H1 (cell line): Measurements from ENCODE around the gene CYP4V2. TPM values are rescaled to one million over a fixed set of nuclear protein-coding genes. Genes with fewer than 3 reads are reported as not detected.

Experiments
- CTCF ChIA-PET: fragments of 300-600 bp; sonication (Branson Sonifier 250); formaldehyde crosslinking; loops from one replicate; lab custom pipeline; 2021; ENCODE audit not compliant: partially characterized antibody; lab: Charles Lee
- POLR2A ChIA-PET: fragments of 300-600 bp; sonication (Branson Sonifier 250); formaldehyde crosslinking; loops from one replicate; lab custom pipeline; 2021; ENCODE audit warnings: inconsistent platforms; ENCODE audit not compliant: partially characterized antibody; lab: Charles Lee
- DNase-seq, 2 experiments: peaks; one replicate each; pipeline versions ENCODE4 v3.0.0 to v3.0.0-alpha.2; 2010 to 2022; ENCODE audit warnings: low spot score in 2 of 2, low read depth in 1 of 2, mixed read lengths in 1 of 2
- FAIRE-seq: peaks from 2 replicates; lab custom pipeline; 2011; peaks lifted over from hg19 to GRCh38; lab: Jason Lieb, UNC
- H2AFZ ChIP-seq: 2 replicates; pipeline ENCODE4 v1.8.1; 2012; ENCODE audit warnings: low read length, inconsistent platforms
- H2AK5ac ChIP-seq: 2 replicates; pipeline ENCODE4 v1.6.1; 2013; ENCODE audit warnings: low read depth, low read length
- H2BK120ac ChIP-seq: replicated peaks from 2 replicates; pipeline ENCODE3; 2013; ENCODE audit warnings: low read depth, low read length, inconsistent platforms
- H2BK12ac ChIP-seq: 2 replicates; pipeline ENCODE4 v1.6.1; 2013; ENCODE audit warnings: low read depth, low read length
- H2BK15ac ChIP-seq: 2 replicates; pipeline ENCODE4 v1.6.1; 2013; ENCODE audit warnings: low read length
- H2BK20ac ChIP-seq: 2 replicates; pipeline ENCODE4 v1.6.1; 2013; ENCODE audit warnings: low read length
- H2BK5ac ChIP-seq: 2 replicates; pipeline ENCODE4 v1.6.1; 2013; ENCODE audit warnings: low read depth, low read length
- H3K14ac ChIP-seq: 2 replicates; pipeline ENCODE4 v1.6.1; 2013; ENCODE audit warnings: inconsistent platforms; ENCODE audit not compliant: insufficient read length
- H3K18ac ChIP-seq: 2 replicates; pipeline ENCODE4 v1.6.1; 2013; ENCODE audit warnings: low read length; ENCODE audit errors: extremely low read depth
- H3K23ac ChIP-seq: 2 replicates; pipeline ENCODE4 v1.6.1; 2013; ENCODE audit warnings: inconsistent platforms; ENCODE audit not compliant: insufficient read length
- H3K23me2 ChIP-seq: 2 replicates; pipeline ENCODE4 v1.6.1; 2013; ENCODE audit warnings: low read depth, low read length
- H3K27ac ChIP-seq: 2 replicates; pipeline ENCODE4 v1.6.1; 2011; ENCODE audit warnings: low read depth, low read length, inconsistent platforms
- H3K27me3 ChIP-seq, 4 experiments: replicated peaks in 1 of 4; 1 replicate in 1 of 4; 2 replicates in 3 of 4; pipeline versions ENCODE4 v1.6.1 to v1.8.1; 2011 to 2013; ENCODE audit warnings: low read length in 3 of 4, mild to moderate bottlenecking in 3 of 4, inconsistent platforms in 2 of 4, mixed read lengths in 2 of 4, moderate library complexity in 1 of 4; ENCODE audit not compliant: control insufficient read depth in 3 of 4, insufficient read depth in 3 of 4; ENCODE audit errors: extremely low read depth in 1 of 4
- H3K36me3 ChIP-seq, 4 experiments: 2 replicates each; pipeline versions ENCODE4 v1.6.1 to v1.8.1; 2011 to 2013; ENCODE audit warnings: mild to moderate bottlenecking in 4 of 4, low read length in 3 of 4, moderate library complexity in 2 of 4, control low read depth in 1 of 4, inconsistent platforms in 1 of 4; ENCODE audit not compliant: insufficient read depth in 4 of 4, control insufficient read depth in 2 of 4
- H3K4ac ChIP-seq: replicated peaks from 2 replicates; pipeline ENCODE3; 2013; ENCODE audit warnings: low read length, low read depth, mixed read lengths, inconsistent platforms; ENCODE audit not compliant: insufficient read length
- H3K4me1 ChIP-seq, 4 experiments: replicated peaks in 1 of 4; 1 replicate in 1 of 4; 2 replicates in 3 of 4; pipeline versions ENCODE4 v1.6.1 to v1.8.1; 2011 to 2013; ENCODE audit warnings: low read length in 3 of 4, inconsistent platforms in 2 of 4, mixed read lengths in 1 of 4; ENCODE audit not compliant: insufficient read depth in 4 of 4, control insufficient read depth in 3 of 4
- H3K4me2 ChIP-seq, 2 experiments: 2 replicates each; pipeline versions ENCODE4 v1.6.1 to v1.8.1; 2011 to 2013; ENCODE audit warnings: low read depth in 2 of 2, low read length in 2 of 2, control low read depth in 1 of 2, inconsistent platforms in 1 of 2, mild to moderate bottlenecking in 1 of 2; ENCODE audit not compliant: insufficient read depth in 1 of 2
- H3K4me3 ChIP-seq, 4 experiments: fragments of 200-600, 300-600 bp in 1 of 4; sonication (generic), shearing (Covaris generic), sonication (Bioruptor Twin) in 1 of 4; 2 replicates each; pipeline versions ENCODE4 v1.5.1 to v1.8.1; 2011 to 2016; ENCODE audit warnings: low read length in 4 of 4, low read depth in 3 of 4, control low read depth in 2 of 4, inconsistent platforms in 2 of 4, mild to moderate bottlenecking in 2 of 4, mixed read lengths in 1 of 4, moderate library complexity in 1 of 4; ENCODE audit not compliant: insufficient read depth in 2 of 4; ENCODE audit errors: extremely low read depth in 1 of 4
- H3K56ac ChIP-seq: replicated peaks from 2 replicates; pipeline ENCODE3; 2013; ENCODE audit warnings: low read depth, mild to moderate bottlenecking, mixed read lengths, low read length, inconsistent platforms; ENCODE audit not compliant: insufficient read length
- H3K79me1 ChIP-seq: 2 replicates; pipeline ENCODE4 v1.6.1; 2013; ENCODE audit warnings: low read depth, low read length, control low read depth
- H3K79me2 ChIP-seq, 2 experiments: 2 replicates each; pipeline versions ENCODE4 v1.6.1 to v1.8.1; 2012 to 2013; ENCODE audit warnings: low read length in 2 of 2, mild to moderate bottlenecking in 2 of 2, inconsistent platforms in 1 of 2; ENCODE audit not compliant: insufficient read depth in 2 of 2, control insufficient read depth in 1 of 2
- H3K9ac ChIP-seq, 4 experiments: replicated peaks in 1 of 4; 1 replicate in 1 of 4; 2 replicates in 3 of 4; pipeline versions ENCODE4 v1.6.1 to v1.8.1; 2011 to 2013; ENCODE audit warnings: low read depth in 3 of 4, low read length in 3 of 4, control low read depth in 2 of 4, mild to moderate bottlenecking in 2 of 4, moderate library complexity in 2 of 4, inconsistent platforms in 1 of 4; ENCODE audit errors: extremely low read depth in 1 of 4
- H3K9me3 ChIP-seq, 2 experiments: 2 replicates each; pipeline versions ENCODE4 v1.6.1 to v1.8.1; 2012 to 2013; ENCODE audit warnings: mild to moderate bottlenecking in 2 of 2, moderate library complexity in 2 of 2, control low read depth in 1 of 2, inconsistent platforms in 1 of 2, low read depth in 1 of 2, low read length in 1 of 2, mixed read lengths in 1 of 2; ENCODE audit not compliant: insufficient read depth in 2 of 2
- H4K20me1 ChIP-seq, 2 experiments: replicated peaks in 1 of 2; 2 replicates each; pipeline versions ENCODE3 to v1.8.1; 2011 to 2013; ENCODE audit warnings: inconsistent platforms in 2 of 2, low read length in 2 of 2, mild to moderate bottlenecking in 1 of 2; ENCODE audit not compliant: insufficient read depth in 2 of 2, control insufficient read depth in 1 of 2
- H4K5ac ChIP-seq: 2 replicates; pipeline ENCODE4 v1.6.1; 2013; ENCODE audit warnings: low read length, low read depth, mixed read lengths, inconsistent platforms; ENCODE audit not compliant: insufficient read length
- H4K8ac ChIP-seq: 2 replicates; pipeline ENCODE4 v1.8.0; 2013; ENCODE audit warnings: mild to moderate bottlenecking, moderate library complexity, low read length, inconsistent platforms; ENCODE audit not compliant: insufficient read depth; ENCODE audit errors: extremely low read depth
- H4K91ac ChIP-seq: replicated peaks from 2 replicates; pipeline ENCODE3; 2013; ENCODE audit warnings: low read length, mixed read lengths, inconsistent platforms; ENCODE audit not compliant: insufficient read length
- BCL11A ChIP-seq, 2 experiments: IDR thresholded peaks; one replicate each; pipeline ENCODE4 v1.6.1; 2011; ENCODE audit warnings: low read depth in 2 of 2, low read length in 2 of 2, mild to moderate bottlenecking in 2 of 2
- SAP30 ChIP-seq: fragments of 300-600 bp; sonication (generic); IDR thresholded peaks from 2 replicates; pipeline ENCODE4 v1.7.1; 2012; ENCODE audit warnings: low read length, moderate library complexity, mild to moderate bottlenecking, inconsistent platforms; ENCODE audit not compliant: insufficient read depth, insufficient replicate concordance
- SP2 ChIP-seq: IDR thresholded peaks from 2 replicates; pipeline ENCODE4 v1.6.1; 2012; ENCODE audit warnings: mild to moderate bottlenecking, low read length, inconsistent platforms
- YY1 ChIP-seq: IDR thresholded peaks from 2 replicates; pipeline ENCODE4 v1.6.1; 2011; ENCODE audit warnings: low read depth, mild to moderate bottlenecking, low read length
- WGBS, 2 experiments: shearing (Covaris generic) in 1 of 2; methylation state at CpG; one replicate each; pipeline versions ENCODE4 v1.1.6 to v1.1.7; 2013 to 2015; ENCODE audit warnings: low lambda C conversion rate in 2 of 2, mixed read lengths in 2 of 2, inconsistent platforms in 1 of 2, low coverage in 1 of 2, missing lambda C conversion rate in 1 of 2; ENCODE audit not compliant: insufficient replicate concordance in 2 of 2, insufficient coverage in 1 of 2, insufficient read length in 1 of 2; ENCODE audit errors: extremely low coverage in 1 of 2, missing lambda C conversion rate in 1 of 2; 5-methylcytosine and 5-hydroxymethylcytosine counted together
- polyA plus RNA-seq, 7 experiments: library from polyadenylated mRNA; depleted of rRNA in 3 of 7; stranded (reverse) in 5 of 7; unstranded in 2 of 7; fragments of >200 nt in 5 of 7; fragments of 200-250 nt in 2 of 7; gene quantifications; 1 replicate in 5 of 7; 2 replicates in 1 of 7; 4 replicates in 1 of 7; pipeline versions ENCODE4 v1.2.1 to v1.2.3, GENCODE V29; 2011 to 2013; ENCODE audit warnings: missing spikeins in 2 of 7, mixed read lengths in 2 of 7
- total RNA-seq: library from RNA; stranded (reverse); fragmentation: NEBNext Ultra II Directional; extraction: Animal tissue kit (Norgen Biotek cat#: 25700); gene quantifications from 2 replicates; pipeline ENCODE4 v1.2.1, GENCODE V29; 2021

Gene CYP4V2
- total and polyA plus RNA-seq, 2 of the 8 experiments (the other 6 are each of a cell fraction or from before 2014, with no cell fraction given): 0.65 to 1.0 TPM

GRCh38 chr4:186193851-186194250 lies 2.5 kb downstream of the CYP4V2 start:
- CTCF ChIA-PET: interaction anchor here (0.8 to 2.9 kb wide), 3 partner anchors 8 to 50 kb away, joined by 3 to 13 read pairs (median 3); no protein-coding TSS in a partner anchor
- H4K91ac ChIP-seq: no peak overlapping the region
- no peaks in the 10 kb centered on the region for H4K20me1 ChIP-seq
- POLR2A ChIA-PET: interaction anchor here (1.2 kb wide), 1 partner anchor 54 kb away, joined by 3 read pairs; no protein-coding TSS in a partner anchor
- FAIRE-seq: no peak
- no peak overlapping the region for H3K23ac ChIP-seq
- no peak overlapping the region for H3K4me2 ChIP-seq
- no peaks in the 10 kb centered on the region for H3K9me3 ChIP-seq
- H3K4me1 ChIP-seq: peaks cover 6 to 14% (median 8%) of the 10 kb centered on the region in 4 experiments; a peak in 5 of 7 replicates
- no peak overlapping the region for H3K14ac ChIP-seq
- DNase-seq: no peak
- no peak overlapping the region for H3K27ac ChIP-seq
- H3K4ac ChIP-seq: no peak overlapping the region
- H2AFZ ChIP-seq: no peak overlapping the region
- no peaks in the 10 kb centered on the region for H3K79me2 ChIP-seq
- no peaks in the 10 kb centered on the region for H3K79me1 ChIP-seq
- WGBS, 2 experiments: 97% methylated on average over 5 of the region's 5 CpGs; no CpG with 5 or more reads in 1 of the 2 experiments
- H3K23me2 ChIP-seq: peaks cover 5% of the 10 kb centered on the region; the same call in 1 of the 2 replicates
- no peaks in the 10 kb centered on the region for H3K27me3 ChIP-seq
- no peak overlapping the region for H4K5ac ChIP-seq
- no peak overlapping the region for H4K8ac ChIP-seq
- H2AK5ac ChIP-seq: no peak overlapping the region; the same call in 1 of the 2 replicates
- no peak overlapping the region for H2BK5ac ChIP-seq
- no peak overlapping the region for H2BK20ac ChIP-seq
- no peak overlapping the region for H3K4me3 ChIP-seq
- H2BK15ac ChIP-seq: no peak overlapping the region
- H3K36me3 ChIP-seq: no peaks in the 10 kb centered on the region
- H3K9ac ChIP-seq: no peak overlapping the region
- H3K18ac ChIP-seq: no peak overlapping the region
- no peak overlapping the region for H3K56ac ChIP-seq
- TF ChIP-seq YY1 (no peak), BCL11A (IDR thresholded peaks at IDR 0.05; ENCODE audit: low read depth in 2 of 2, low read length in 2 of 2) (no peak), SP2 (no peak), SAP30 (no peak)
- H2BK12ac ChIP-seq: no peak overlapping the region
- H2BK120ac ChIP-seq: no peak overlapping the region
